SK-N-SH (cell line): ENCODE results near the gene ITSN1. TPM values are rescaled to one million over a fixed set of nuclear protein-coding genes. Genes with fewer than 3 reads are reported as not detected.
A peak's percentile ranks its signal among the peaks of the same experiment; 100 is the strongest.

Experiments used
- CTCF ChIA-PET: fragments of 300-600, 350-600 bp; formaldehyde crosslinking; extraction: SDS; loops from one replicate; lab custom pipeline; 2021; lab: Yijun Ruan, JAX
- POLR2A ChIA-PET: fragments of 350-600 bp; sonication (Branson Sonifier 250); formaldehyde crosslinking; extraction: SDS; loops from one replicate; lab custom pipeline; 2020; ENCODE audit warnings: antibody characterized with exemption, inconsistent platforms; lab: Yijun Ruan, JAX
- DNase-seq: peaks from one replicate; pipeline ENCODE4 v3.0.0; 2012
- H2AFZ ChIP-seq: fragments of 200-600 bp; sonication (generic); 2 replicates; pipeline ENCODE4 v1.8.1; 2016; ENCODE audit warnings: antibody characterized with exemption, mild to moderate bottlenecking, low read depth
- H3F3A ChIP-seq: fragments of 200-600 bp; sonication (generic); replicated peaks from 2 replicates; pipeline ENCODE3; 2016; ENCODE audit warnings: antibody characterized with exemption, mild to moderate bottlenecking; ENCODE audit not compliant: insufficient read depth
- H3K27ac ChIP-seq, 2 experiments: fragments of 200-500 bp in 1 of 2; fragments of 200-600 bp in 1 of 2; sonication (Bioruptor generic) in 1 of 2; sonication (generic), shearing (Covaris generic) in 1 of 2; 2 replicates each; pipeline versions ENCODE4 v1.5.1 to v1.6.1; 2014 to 2016; ENCODE audit warnings: low read depth in 2 of 2, inconsistent platforms in 1 of 2, low read length in 1 of 2, mild to moderate bottlenecking in 1 of 2, mixed read lengths in 1 of 2
- H3K27me3 ChIP-seq: fragments of 200-600 bp; sonication (generic), shearing (Covaris generic); 2 replicates; pipeline ENCODE4 v1.6.1; 2016; ENCODE audit warnings: mixed run types; ENCODE audit not compliant: insufficient read depth
- H3K36me3 ChIP-seq, 2 experiments: fragments of 200-500 bp in 1 of 2; fragments of 200-600 bp in 1 of 2; sonication (Bioruptor generic) in 1 of 2; sonication (generic) in 1 of 2; replicated peaks in 1 of 2; 2 replicates each; pipeline versions ENCODE3 to v1.5.1; 2014 to 2016; ENCODE audit warnings: low read length in 1 of 2, mild to moderate bottlenecking in 1 of 2; ENCODE audit not compliant: insufficient read depth in 2 of 2, control insufficient read depth in 1 of 2
- H3K4me1 ChIP-seq, 2 experiments: fragments of 200-500 bp in 1 of 2; fragments of 200-600 bp in 1 of 2; sonication (Bioruptor generic) in 1 of 2; sonication (generic), shearing (Covaris generic) in 1 of 2; 2 replicates each; pipeline versions ENCODE4 v1.5.1 to v1.6.1; 2014 to 2016; ENCODE audit warnings: low read depth in 1 of 2, low read length in 1 of 2, mixed run types in 1 of 2; ENCODE audit not compliant: insufficient read depth in 2 of 2, control insufficient read depth in 1 of 2
- H3K4me2 ChIP-seq: fragments of 200-600 bp; sonication (generic), shearing (Covaris generic); 2 replicates; pipeline ENCODE4 v1.6.1; 2017; ENCODE audit warnings: mixed run types
- H3K4me3 ChIP-seq, 2 experiments: fragments of 200-500 bp in 1 of 2; fragments of 200-600 bp in 1 of 2; sonication (Bioruptor generic) in 1 of 2; sonication (generic), shearing (Covaris generic) in 1 of 2; 2 replicates each; pipeline versions ENCODE4 v1.5.1 to v1.8.1; 2014 to 2016; ENCODE audit warnings: low read depth in 2 of 2, inconsistent platforms in 1 of 2, low read length in 1 of 2, mild to moderate bottlenecking in 1 of 2, mixed read lengths in 1 of 2, moderate library complexity in 1 of 2
- H3K79me2 ChIP-seq: fragments of 200-600 bp; sonication (generic); 2 replicates; pipeline ENCODE4 v1.8.1; 2017; ENCODE audit warnings: mild to moderate bottlenecking; ENCODE audit not compliant: insufficient read depth
- H3K9ac ChIP-seq: fragments of 200-600 bp; sonication (generic); 2 replicates; pipeline ENCODE4 v1.6.1; 2017; ENCODE audit warnings: mixed run types
- H3K9me2 ChIP-seq: fragments of 200-600 bp; sonication (generic); 2 replicates; pipeline ENCODE4 v1.6.1; 2017; ENCODE audit warnings: mixed run types
- H3K9me3 ChIP-seq: fragments of 200-600 bp; sonication (generic); 2 replicates; pipeline ENCODE4 v1.6.1; 2017; ENCODE audit warnings: mixed run types, mild to moderate bottlenecking, moderate library complexity
- H4K20me1 ChIP-seq: fragments of 200-600 bp; sonication (generic); 2 replicates; pipeline ENCODE4 v1.6.1; 2017; ENCODE audit warnings: mild to moderate bottlenecking, mixed run types; ENCODE audit not compliant: insufficient read depth
- EP300 ChIP-seq, 2 experiments: IDR thresholded peaks; 2 replicates each; pipeline versions ENCODE4 v1.4.0 to v1.6.1; 2012; ENCODE audit warnings: borderline replicate concordance in 1 of 2, low read depth in 1 of 2, low read length in 1 of 2
- MEF2A ChIP-seq: IDR thresholded peaks from 2 replicates; pipeline ENCODE4 v1.4.0; 2012; ENCODE audit warnings: low read depth, borderline replicate concordance
- MXI1 ChIP-seq: IDR thresholded peaks from 2 replicates; pipeline ENCODE4 v1.6.1; 2012; ENCODE audit warnings: mild to moderate bottlenecking, low read depth, low read length, improper control_type of control experiment
- PBX3 ChIP-seq: IDR thresholded peaks from 2 replicates; pipeline ENCODE4; 2012
- RAD21 ChIP-seq: IDR thresholded peaks from 2 replicates; pipeline ENCODE4 v1.6.1; 2012; ENCODE audit warnings: mild to moderate bottlenecking, low read length
- SIN3A ChIP-seq: IDR thresholded peaks from 2 replicates; pipeline ENCODE4 v1.6.1; 2012; ENCODE audit warnings: low read depth, mild to moderate bottlenecking, low read length, moderate library complexity, borderline replicate concordance
- USF2 ChIP-seq: fragments of 150-350 bp; IDR thresholded peaks from 2 replicates; pipeline ENCODE4 v1.6.1; 2017; ENCODE audit warnings: antibody characterized with exemption, low read length, low read depth, borderline replicate concordance
- YY1 ChIP-seq: IDR thresholded peaks from 2 replicates; pipeline ENCODE4 v1.4.0; 2012; ENCODE audit warnings: low read depth, mild to moderate bottlenecking
- ZBTB33 ChIP-seq: IDR thresholded peaks from 2 replicates; pipeline ENCODE4 v1.4.0; 2012; ENCODE audit warnings: low read depth, borderline replicate concordance
- WGBS: methylation state at CpG from one replicate; pipeline ENCODE4 v1.1.6; 2017; ENCODE audit warnings: low lambda C conversion rate; 5-methylcytosine and 5-hydroxymethylcytosine counted together
- polyA plus RNA-seq, 3 experiments: library from polyadenylated mRNA; depleted of rRNA; stranded (reverse); fragments of >200 nt; gene quantifications; 2 replicates each; pipeline ENCODE4 v1.2.3, GENCODE V29; 2012

ITSN1 gene
- polyA plus RNA-seq, 1 of the 3 experiments (the other 2 are of a cell fraction) = 27.8 TPM

- POLR2A ChIA-PET = no interaction called here
- TF ChIP-seq MXI1 = no peak
- TF ChIP-seq PBX3 = peak; percentile 29; the same call in 1 of the 2 replicates
- Histone ChIP-seq H3K4me2 (peak overlapping the region; percentile 27), H4K20me1 (peaks cover 4% of the 10 kb centered on the region; the same call in 1 of the 2 replicates), H3K4me1 (peaks cover 8 to 39% of the 10 kb centered on the region in 2 experiments), H3K9me2 (no peaks in the 10 kb centered on the region), H3K27me3 (no peaks in the 10 kb centered on the region), H3K4me3 (no peak overlapping the region), H3F3A (peaks cover 34% of the 10 kb centered on the region), H3K9ac (peak overlapping the region; percentile 3; the same call in 1 of the 2 replicates), H3K79me2 (peaks cover 94% of the 10 kb centered on the region), H2AFZ (no peak overlapping the region), H3K9me3 (no peaks in the 10 kb centered on the region), H3K27ac (peak overlapping the region in 1 of 2 experiments; percentile 85; a peak in 3 of 4 replicates), H3K36me3 (no peaks in the 10 kb centered on the region)
- CTCF ChIA-PET = interaction anchor here (1.0 kb wide), 1 partner anchor 10 kb away, joined by 3 read pairs; no protein-coding TSS in a partner anchor
- WGBS = 69% methylated on average over 2 of the region's 2 CpGs
- no peak for DNase-seq
These were observed 41.8 kb downstream of the ITSN1 start for GRCh38 chr21:33684068-33684467.

GRCh38 chr21:33684923-33685560, 42.7 kb downstream of the ITSN1 start:
- Histone ChIP-seq H3K79me2 (peaks cover 94% of the 10 kb centered on the region), H3K9ac (peak overlapping the region; percentile 27; the same call in 1 of the 2 replicates), H3K36me3 (no peaks in the 10 kb centered on the region), H3K9me2 (no peaks in the 10 kb centered on the region), H3F3A (peaks cover 34% of the 10 kb centered on the region), H2AFZ (no peak overlapping the region), H3K4me1 (peaks cover 8 to 39% of the 10 kb centered on the region in 2 experiments), H3K4me3 (no peak overlapping the region), H3K27ac (peak overlapping the region; percentile 41 to 85; a peak in 3 of 4 replicates), H3K4me2 (peak overlapping the region; percentile 51; the same call in 1 of the 2 replicates), H4K20me1 (peaks cover 4% of the 10 kb centered on the region; the same call in 1 of the 2 replicates), H3K9me3 (no peaks in the 10 kb centered on the region), H3K27me3 (no peaks in the 10 kb centered on the region)
- TF ChIP-seq EP300 (IDR thresholded peaks at IDR 0.05; ENCODE audit: borderline replicate concordance in 1 of 2, low read depth in 1 of 2, low read length in 1 of 2) (no peak), MXI1 (no peak), ZBTB33 (no peak), MEF2A (no peak), RAD21 (no peak), SIN3A (no peak), YY1 (no peak), USF2 (no peak)
- ChIA-PET CTCF (interaction anchor here (0.8 to 1.0 kb wide), 2 partner anchors 9 to 15 kb away, joined by 3 read pairs; no protein-coding TSS in a partner anchor), POLR2A (no interaction called here)
- no peak for DNase-seq
- 78% methylated on average over 5 of the region's 5 CpGs for WGBS
